HepG2 (cell line): ENCODE measurements around the gene DTNA. TPM values are rescaled to one million over a fixed set of nuclear protein-coding genes. Genes with fewer than 3 reads are reported as not detected.

Source experiments
- KDM5A ChIP-seq: fragments of 200-600 bp; sonication (generic); IDR thresholded peaks from 2 replicates; pipeline ENCODE4 v1.7.0; 2018; ENCODE audit warnings: antibody characterized with exemption, mild to moderate bottlenecking, low read length, borderline replicate concordance
- KLF15 ChIP-seq: sonication (generic); formaldehyde crosslinking; IDR thresholded peaks from 2 replicates; pipeline ENCODE4 v1.8.1; 2023; ENCODE audit warnings: borderline replicate concordance, mild to moderate bottlenecking, inconsistent platforms, missing genetic modification reagents, mixed read lengths
- MAZ ChIP-seq, 2 experiments: sonication (generic) in 1 of 2; formaldehyde crosslinking in 1 of 2; IDR thresholded peaks; 2 replicates each; pipeline versions ENCODE4 v1.5.0 to v1.6.1; 2012 to 2020; ENCODE audit warnings: low read depth in 2 of 2, mild to moderate bottlenecking in 2 of 2, borderline replicate concordance in 1 of 2, improper control_type of control experiment in 1 of 2, low read length in 1 of 2, missing genetic modification reagents in 1 of 2, moderate library complexity in 1 of 2
- NFKBIZ ChIP-seq: IDR thresholded peaks from 2 replicates; pipeline ENCODE4 v1.6.1; 2018; ENCODE audit warnings: missing genetic modification reagents, missing compliant biosample characterization
- PRMT3 ChIP-seq: sonication (generic); formaldehyde crosslinking; IDR thresholded peaks from 2 replicates; pipeline ENCODE4 v1.8.1; 2022; ENCODE audit warnings: low read depth, mild to moderate bottlenecking, moderate library complexity, missing genetic modification reagents, borderline replicate concordance
- RCOR2 ChIP-seq: IDR thresholded peaks from 2 replicates; pipeline ENCODE4 v1.6.1; 2016; ENCODE audit warnings: missing biosample characterization, missing genetic modification reagents
- SIX4 ChIP-seq: sonication (generic); formaldehyde crosslinking; IDR thresholded peaks from 2 replicates; pipeline ENCODE4 v1.4.0; 2020; ENCODE audit warnings: missing genetic modification reagents
- TOPORS ChIP-seq: sonication (generic); formaldehyde crosslinking; IDR thresholded peaks from 2 replicates; pipeline ENCODE4 v1.8.0; 2023; ENCODE audit warnings: mild to moderate bottlenecking, missing genetic modification reagents
- ZNF12 ChIP-seq: sonication (generic); formaldehyde crosslinking; IDR thresholded peaks from 2 replicates; pipeline ENCODE4 v1.5.0; 2020; ENCODE audit warnings: missing genetic modification reagents
- ZNF333 ChIP-seq: sonication (generic); formaldehyde crosslinking; IDR thresholded peaks from 2 replicates; pipeline ENCODE4 v1.4.0; 2020; ENCODE audit warnings: mild to moderate bottlenecking, missing genetic modification reagents, borderline replicate concordance
- ZNF34 ChIP-seq: sonication (generic); formaldehyde crosslinking; IDR thresholded peaks from 2 replicates; pipeline ENCODE4 v1.4.0; 2020; ENCODE audit warnings: mild to moderate bottlenecking, missing genetic modification reagents, borderline replicate concordance
- ZNF563 ChIP-seq: sonication (generic); formaldehyde crosslinking; IDR thresholded peaks from 2 replicates; pipeline ENCODE4 v1.8.0; 2022; ENCODE audit warnings: mild to moderate bottlenecking, moderate library complexity, missing genetic modification reagents
- ZNF629 ChIP-seq: sonication (generic); formaldehyde crosslinking; conservative IDR thresholded peaks from 2 replicates; pipeline ENCODE4 v1.5.0; 2020; ENCODE audit warnings: missing genetic modification reagents
- polyA plus RNA-seq, 8 experiments: library from polyadenylated mRNA; depleted of rRNA in 3 of 8; stranded (reverse) in 7 of 8; unstranded in 1 of 8; fragments of >200 nt; fragmentation: Illumina TruSeq in 4 of 8; extraction: Trizol in 4 of 8; gene quantifications; 2 replicates each; pipeline versions ENCODE4 v1.2.1 to v1.2.3, GENCODE V29; 2011 to 2016; ENCODE audit warnings: low read depth in 4 of 8, missing spikeins in 1 of 8, mixed read lengths in 1 of 8; ENCODE audit not compliant: insufficient read depth in 1 of 8
- total RNA-seq, 5 experiments: library from RNA; depleted of rRNA; stranded (reverse); fragments of >200 nt; fragmentation: Illumina TruSeq; extraction: Trizol; gene quantifications; 2 replicates each; pipeline ENCODE4 v1.2.3, GENCODE V29; 2016; ENCODE audit warnings: low read depth in 1 of 5
- TF ChIP-seq, protein P1 (sequence below): IDR thresholded peaks from 2 replicates; pipeline ENCODE4 v1.6.1; 2016; ENCODE audit warnings: low read depth, missing genetic modification reagents, missing compliant biosample characterization
- TF ChIP-seq, protein P2 (sequence below): IDR thresholded peaks from 2 replicates; pipeline ENCODE4 v1.6.1; 2016; ENCODE audit warnings: low read depth, borderline replicate concordance
- TF ChIP-seq, protein P3 (sequence below): sonication (generic); formaldehyde crosslinking; IDR thresholded peaks from 2 replicates; pipeline ENCODE4 v1.5.1; 2020; ENCODE audit warnings: mild to moderate bottlenecking, moderate library complexity, missing genetic modification reagents
- TF ChIP-seq, protein P4 (sequence below): IDR thresholded peaks from 2 replicates; pipeline ENCODE4 v1.6.1; 2016
- TF ChIP-seq, protein P5 (sequence below), 2 experiments: sonication (generic) in 1 of 2; formaldehyde crosslinking in 1 of 2; IDR thresholded peaks; 2 replicates each; pipeline versions ENCODE4 v1.5.1 to v1.6.1; 2011 to 2020; ENCODE audit warnings: borderline replicate concordance in 1 of 2, low read depth in 1 of 2, low read length in 1 of 2, mild to moderate bottlenecking in 1 of 2, missing genetic modification reagents in 1 of 2, moderate library complexity in 1 of 2

The DTNA gene
- total and polyA plus RNA-seq, 2 of the 13 experiments (the other 11 are each of a cell fraction or from before 2014, with no cell fraction given) = 8.5 to 29.0 TPM

DNA sequence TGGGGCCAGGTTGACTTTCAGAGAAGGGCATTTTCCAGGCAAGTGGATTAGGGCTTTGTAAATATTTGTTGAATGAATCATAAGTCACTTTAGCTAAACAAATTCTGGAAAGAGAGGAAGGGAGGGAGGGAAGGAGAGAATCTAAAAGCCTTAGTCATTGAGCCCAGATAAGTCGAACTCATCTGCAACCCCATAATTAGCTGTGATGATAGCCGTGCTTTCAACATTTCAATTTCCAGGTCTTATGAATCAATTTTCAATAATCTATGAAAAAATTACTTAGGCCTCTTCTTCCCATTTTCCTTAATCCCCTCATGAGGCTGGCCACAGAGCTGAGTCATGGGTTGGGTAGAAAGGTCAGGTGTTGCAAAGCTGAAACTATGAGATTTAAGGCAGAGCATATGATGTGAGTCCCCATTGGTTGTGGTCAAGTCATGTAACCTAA is 219.3 kb downstream of the DTNA start (continued):
- TF ChIP-seq NFKBIZ (peak; percentile 32; the same call in 1 of the 2 replicates), ZNF12 (CRISPR knock-in tag) (peak; percentile 65; the same call in 1 of the 2 replicates), PRMT3 (CRISPR knock-in tag) (no peak), MAZ (IDR thresholded peaks at IDR 0.05; ENCODE audit: borderline replicate concordance, low read depth, low read length) (peak; percentile 65; the same call in 1 of the 2 replicates), MAZ (CRISPR knock-in tag; IDR thresholded peaks at IDR 0.05; ENCODE audit: low read depth) (no peak), SIX4 (no peak), ZNF333 (CRISPR knock-in tag) (no peak), RCOR2 (CRISPR knock-in tag) (peak; percentile 79; the same call in 1 of the 2 replicates), TOPORS (CRISPR knock-in tag) (no peak), ZNF34 (CRISPR knock-in tag) (no peak), KDM5A (no peak), KLF15 (CRISPR knock-in tag) (no peak), ZNF629 (CRISPR knock-in tag) (peak; percentile 94), ZNF563 (no peak)
- TF ChIP-seq, protein P1, sequence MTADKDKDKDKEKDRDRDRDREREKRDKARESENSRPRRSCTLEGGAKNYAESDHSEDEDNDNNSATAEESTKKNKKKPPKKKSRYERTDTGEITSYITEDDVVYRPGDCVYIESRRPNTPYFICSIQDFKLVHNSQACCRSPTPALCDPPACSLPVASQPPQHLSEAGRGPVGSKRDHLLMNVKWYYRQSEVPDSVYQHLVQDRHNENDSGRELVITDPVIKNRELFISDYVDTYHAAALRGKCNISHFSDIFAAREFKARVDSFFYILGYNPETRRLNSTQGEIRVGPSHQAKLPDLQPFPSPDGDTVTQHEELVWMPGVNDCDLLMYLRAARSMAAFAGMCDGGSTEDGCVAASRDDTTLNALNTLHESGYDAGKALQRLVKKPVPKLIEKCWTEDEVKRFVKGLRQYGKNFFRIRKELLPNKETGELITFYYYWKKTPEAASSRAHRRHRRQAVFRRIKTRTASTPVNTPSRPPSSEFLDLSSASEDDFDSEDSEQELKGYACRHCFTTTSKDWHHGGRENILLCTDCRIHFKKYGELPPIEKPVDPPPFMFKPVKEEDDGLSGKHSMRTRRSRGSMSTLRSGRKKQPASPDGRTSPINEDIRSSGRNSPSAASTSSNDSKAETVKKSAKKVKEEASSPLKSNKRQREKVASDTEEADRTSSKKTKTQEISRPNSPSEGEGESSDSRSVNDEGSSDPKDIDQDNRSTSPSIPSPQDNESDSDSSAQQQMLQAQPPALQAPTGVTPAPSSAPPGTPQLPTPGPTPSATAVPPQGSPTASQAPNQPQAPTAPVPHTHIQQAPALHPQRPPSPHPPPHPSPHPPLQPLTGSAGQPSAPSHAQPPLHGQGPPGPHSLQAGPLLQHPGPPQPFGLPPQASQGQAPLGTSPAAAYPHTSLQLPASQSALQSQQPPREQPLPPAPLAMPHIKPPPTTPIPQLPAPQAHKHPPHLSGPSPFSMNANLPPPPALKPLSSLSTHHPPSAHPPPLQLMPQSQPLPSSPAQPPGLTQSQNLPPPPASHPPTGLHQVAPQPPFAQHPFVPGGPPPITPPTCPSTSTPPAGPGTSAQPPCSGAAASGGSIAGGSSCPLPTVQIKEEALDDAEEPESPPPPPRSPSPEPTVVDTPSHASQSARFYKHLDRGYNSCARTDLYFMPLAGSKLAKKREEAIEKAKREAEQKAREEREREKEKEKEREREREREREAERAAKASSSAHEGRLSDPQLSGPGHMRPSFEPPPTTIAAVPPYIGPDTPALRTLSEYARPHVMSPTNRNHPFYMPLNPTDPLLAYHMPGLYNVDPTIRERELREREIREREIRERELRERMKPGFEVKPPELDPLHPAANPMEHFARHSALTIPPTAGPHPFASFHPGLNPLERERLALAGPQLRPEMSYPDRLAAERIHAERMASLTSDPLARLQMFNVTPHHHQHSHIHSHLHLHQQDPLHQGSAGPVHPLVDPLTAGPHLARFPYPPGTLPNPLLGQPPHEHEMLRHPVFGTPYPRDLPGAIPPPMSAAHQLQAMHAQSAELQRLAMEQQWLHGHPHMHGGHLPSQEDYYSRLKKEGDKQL (CRISPR knock-in tag) = peak; percentile 78
- TF ChIP-seq, protein P2, sequence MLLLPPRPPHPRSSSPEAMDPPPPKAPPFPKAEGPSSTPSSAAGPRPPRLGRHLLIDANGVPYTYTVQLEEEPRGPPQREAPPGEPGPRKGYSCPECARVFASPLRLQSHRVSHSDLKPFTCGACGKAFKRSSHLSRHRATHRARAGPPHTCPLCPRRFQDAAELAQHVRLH (CRISPR knock-in tag) = peak; percentile 65; the same call in 1 of the 2 replicates
- TF ChIP-seq, protein P3, sequence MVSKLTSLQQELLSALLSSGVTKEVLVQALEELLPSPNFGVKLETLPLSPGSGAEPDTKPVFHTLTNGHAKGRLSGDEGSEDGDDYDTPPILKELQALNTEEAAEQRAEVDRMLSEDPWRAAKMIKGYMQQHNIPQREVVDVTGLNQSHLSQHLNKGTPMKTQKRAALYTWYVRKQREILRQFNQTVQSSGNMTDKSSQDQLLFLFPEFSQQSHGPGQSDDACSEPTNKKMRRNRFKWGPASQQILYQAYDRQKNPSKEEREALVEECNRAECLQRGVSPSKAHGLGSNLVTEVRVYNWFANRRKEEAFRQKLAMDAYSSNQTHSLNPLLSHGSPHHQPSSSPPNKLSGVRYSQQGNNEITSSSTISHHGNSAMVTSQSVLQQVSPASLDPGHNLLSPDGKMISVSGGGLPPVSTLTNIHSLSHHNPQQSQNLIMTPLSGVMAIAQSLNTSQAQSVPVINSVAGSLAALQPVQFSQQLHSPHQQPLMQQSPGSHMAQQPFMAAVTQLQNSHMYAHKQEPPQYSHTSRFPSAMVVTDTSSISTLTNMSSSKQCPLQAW (CRISPR knock-in tag) = no peak
- TF ChIP-seq, protein P4, sequence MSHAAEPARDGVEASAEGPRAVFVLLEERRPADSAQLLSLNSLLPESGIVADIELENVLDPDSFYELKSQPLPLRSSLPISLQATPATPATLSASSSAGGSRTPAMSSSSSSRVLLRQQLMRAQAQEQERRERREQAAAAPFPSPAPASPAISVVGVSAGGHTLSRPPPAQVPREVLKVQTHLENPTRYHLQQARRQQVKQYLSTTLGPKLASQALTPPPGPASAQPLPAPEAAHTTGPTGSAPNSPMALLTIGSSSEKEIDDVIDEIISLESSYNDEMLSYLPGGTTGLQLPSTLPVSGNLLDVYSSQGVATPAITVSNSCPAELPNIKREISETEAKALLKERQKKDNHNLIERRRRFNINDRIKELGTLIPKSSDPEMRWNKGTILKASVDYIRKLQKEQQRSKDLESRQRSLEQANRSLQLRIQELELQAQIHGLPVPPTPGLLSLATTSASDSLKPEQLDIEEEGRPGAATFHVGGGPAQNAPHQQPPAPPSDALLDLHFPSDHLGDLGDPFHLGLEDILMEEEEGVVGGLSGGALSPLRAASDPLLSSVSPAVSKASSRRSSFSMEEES (CRISPR knock-in tag) = peak; percentile 62
- TF ChIP-seq, protein P5, sequence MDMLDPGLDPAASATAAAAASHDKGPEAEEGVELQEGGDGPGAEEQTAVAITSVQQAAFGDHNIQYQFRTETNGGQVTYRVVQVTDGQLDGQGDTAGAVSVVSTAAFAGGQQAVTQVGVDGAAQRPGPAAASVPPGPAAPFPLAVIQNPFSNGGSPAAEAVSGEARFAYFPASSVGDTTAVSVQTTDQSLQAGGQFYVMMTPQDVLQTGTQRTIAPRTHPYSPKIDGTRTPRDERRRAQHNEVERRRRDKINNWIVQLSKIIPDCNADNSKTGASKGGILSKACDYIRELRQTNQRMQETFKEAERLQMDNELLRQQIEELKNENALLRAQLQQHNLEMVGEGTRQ (IDR thresholded peaks at IDR 0.05; ENCODE audit: low read depth, low read length) = no peak
- TF ChIP-seq, protein P5 (CRISPR knock-in tag; IDR thresholded peaks at IDR 0.05; ENCODE audit: borderline replicate concordance) = no peak
